Calu3 (cell line): ENCODE results near the gene RIPPLY1. TPM values are rescaled to one million over a fixed set of nuclear protein-coding genes. Genes with fewer than 3 reads are reported as not detected.

Experiments used
- BruUV-seq: library from RNA; stranded (reverse); fragments of 400-500 nt; replicated peaks from 2 replicates; lab custom pipeline; 2021; lab: Mats Ljungman, UMichigan
- CTCF ChIA-PET: fragments of 300-600 bp; sonication (Branson Sonifier 250); formaldehyde crosslinking; loops from one replicate; lab custom pipeline; 2022; ENCODE audit warnings: antibody characterized with exemption; lab: Charles Lee
- DNase-seq: peaks from one replicate; pipeline ENCODE4 v3.0.0; 2022
- H3K27ac Mint-ChIP-seq: one replicate; pipeline ENCODE4 v1.8.0; 2022; ENCODE audit warnings: mixed read lengths; ENCODE audit not compliant: unreplicated experiment
- H3K27me3 Mint-ChIP-seq: one replicate; pipeline ENCODE4 v1.8.0; 2022; ENCODE audit warnings: mixed read lengths; ENCODE audit not compliant: unreplicated experiment
- H3K36me3 Mint-ChIP-seq: one replicate; pipeline ENCODE4 v1.8.0; 2022; ENCODE audit warnings: mild to moderate bottlenecking, moderate library complexity, mixed read lengths; ENCODE audit not compliant: insufficient read depth, unreplicated experiment
- H3K4me1 Mint-ChIP-seq: one replicate; pipeline ENCODE4 v1.8.0; 2022; ENCODE audit warnings: mild to moderate bottlenecking, low read depth, mixed read lengths; ENCODE audit not compliant: unreplicated experiment
- H3K4me3 Mint-ChIP-seq: one replicate; pipeline ENCODE4 v1.8.0; 2022; ENCODE audit warnings: mild to moderate bottlenecking, low read depth, moderate library complexity, mixed read lengths; ENCODE audit not compliant: unreplicated experiment
- H3K9me3 Mint-ChIP-seq: one replicate; pipeline ENCODE4 v1.8.0; 2022; ENCODE audit warnings: low read depth, mixed read lengths; ENCODE audit not compliant: unreplicated experiment
- CTCF ChIP-seq: fragments of 200-600 bp; IDR thresholded peaks from one replicate; pipeline ENCODE4 v1.8.0; 2022; ENCODE audit warnings: antibody characterized with exemption; ENCODE audit not compliant: unreplicated experiment
- intact Hi-C: fragments of 100-400 bp; cut with micrococcal nuclease; formaldehyde crosslinking; loops from one replicate; pipeline ENCODE4 v1.10.0; 2022; ENCODE audit not compliant: unreplicated experiment
- total RNA-seq: library from RNA; stranded (reverse); gene quantifications from 2 replicates; pipeline ENCODE4 v1.2.3, GENCODE V29; 2022

Gene RIPPLY1
- total RNA-seq, 1 experiment from 2014 or later = 0.31 TPM

DNA sequence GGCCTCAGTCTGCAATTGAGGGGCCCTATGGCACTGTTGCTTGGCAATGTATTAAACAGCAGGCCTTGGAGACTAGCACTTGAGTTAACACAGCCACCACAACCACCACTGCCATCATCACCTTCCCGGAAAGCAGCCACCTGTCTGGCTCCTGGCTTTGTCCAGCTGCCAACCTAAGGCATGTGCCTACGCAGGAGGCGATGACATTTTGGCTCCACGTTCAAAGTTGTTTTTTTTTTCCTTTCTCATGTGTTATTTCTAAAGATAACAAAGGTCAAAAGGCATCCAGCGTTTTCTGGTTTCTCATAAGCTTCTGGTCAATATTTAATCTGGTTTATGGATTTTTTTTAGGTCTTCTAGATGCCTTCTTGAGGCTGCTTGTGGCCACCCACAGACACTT, 24.6 kb upstream of the RIPPLY1 start:
- CTCF ChIA-PET = interaction anchor here (0.7 to 1.2 kb wide), 3 partner anchors 22 to 29 kb away, joined by 4 to 5 read pairs (median 4); no protein-coding TSS in a partner anchor
- no TSS peak for BruUV-seq
- intact Hi-C loops = no loop called here
- no peak for TF ChIP-seq CTCF
- Mint-ChIP-seq H3K4me1 (peaks cover 35% of the 10 kb centered on the region), H3K27me3 (no peaks in the 10 kb centered on the region), H3K27ac (peak overlapping the region; percentile 43), H3K36me3 (peaks cover 12% of the 10 kb centered on the region), H3K4me3 (no peak overlapping the region), H3K9me3 (no peaks in the 10 kb centered on the region)
- peak; percentile 68 for DNase-seq

DNA sequence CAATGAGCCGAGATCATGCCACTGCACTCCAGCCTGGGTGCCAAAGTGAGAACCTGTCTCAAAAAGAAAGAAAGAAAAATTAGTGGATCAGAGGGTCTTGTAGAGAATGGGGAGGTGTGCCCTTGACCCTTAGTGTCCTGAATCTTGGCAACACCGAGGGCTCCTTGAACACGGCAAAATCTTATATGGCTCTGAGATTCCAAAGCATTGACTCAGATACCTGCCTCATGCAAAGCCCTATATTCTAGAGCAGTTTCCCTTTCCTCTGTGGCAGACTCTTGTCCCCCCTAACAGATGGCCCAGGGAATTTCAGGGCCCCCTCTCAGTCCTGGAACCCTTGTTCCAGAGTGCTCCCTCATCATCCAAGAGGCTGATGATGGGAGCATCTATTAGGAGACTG, 23.9 kb upstream of the RIPPLY1 start:
- no peaks in the 10 kb centered on the region for H3K27me3 Mint-ChIP-seq

DNA sequence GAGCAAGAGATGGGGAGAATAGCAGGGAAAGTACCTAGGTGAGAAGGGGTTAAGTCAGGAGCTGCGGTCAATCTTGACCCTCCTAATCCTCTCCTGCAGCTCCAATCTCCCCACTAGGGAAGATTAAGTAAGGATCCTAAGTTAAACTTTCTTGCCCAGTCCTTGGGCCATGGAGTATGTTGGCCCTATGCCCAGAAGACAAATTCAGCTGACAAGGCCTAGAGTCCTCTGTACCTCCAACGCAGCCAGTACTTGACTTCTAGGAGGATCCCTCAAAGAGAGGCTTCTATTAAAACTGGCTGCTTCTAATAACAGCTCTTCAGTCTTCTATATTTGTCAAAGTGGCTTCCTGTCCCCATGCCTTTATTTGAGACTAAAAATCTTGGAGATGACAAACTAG, 18.5 kb upstream of the RIPPLY1 start:
- no peak overlapping the region for H3K27ac Mint-ChIP-seq
- intact Hi-C loops = no loop called here
- DNase-seq = no peak
- H3K27me3 Mint-ChIP-seq = no peaks in the 10 kb centered on the region
- no TSS peak for BruUV-seq
- peaks cover 9% of the 10 kb centered on the region for H3K36me3 Mint-ChIP-seq
- H3K4me3 Mint-ChIP-seq = no peak overlapping the region
- TF ChIP-seq CTCF = no peak
- peaks cover 20% of the 10 kb centered on the region for H3K4me1 Mint-ChIP-seq
- CTCF ChIA-PET = no interaction called here
- no peaks in the 10 kb centered on the region for H3K9me3 Mint-ChIP-seq

More for the DNA sequence above, 23.9 kb upstream of the RIPPLY1 start:
- Mint-ChIP-seq H3K4me1 (peaks cover 28% of the 10 kb centered on the region), H3K9me3 (no peaks in the 10 kb centered on the region), H3K27ac (peak overlapping the region; percentile 43), H3K36me3 (peaks cover 5% of the 10 kb centered on the region), H3K4me3 (no peak overlapping the region)
- no TSS peak for BruUV-seq
- intact Hi-C loops = no loop called here
- TF ChIP-seq CTCF = no peak
- CTCF ChIA-PET = no interaction called here
- DNase-seq = no peak

DNA sequence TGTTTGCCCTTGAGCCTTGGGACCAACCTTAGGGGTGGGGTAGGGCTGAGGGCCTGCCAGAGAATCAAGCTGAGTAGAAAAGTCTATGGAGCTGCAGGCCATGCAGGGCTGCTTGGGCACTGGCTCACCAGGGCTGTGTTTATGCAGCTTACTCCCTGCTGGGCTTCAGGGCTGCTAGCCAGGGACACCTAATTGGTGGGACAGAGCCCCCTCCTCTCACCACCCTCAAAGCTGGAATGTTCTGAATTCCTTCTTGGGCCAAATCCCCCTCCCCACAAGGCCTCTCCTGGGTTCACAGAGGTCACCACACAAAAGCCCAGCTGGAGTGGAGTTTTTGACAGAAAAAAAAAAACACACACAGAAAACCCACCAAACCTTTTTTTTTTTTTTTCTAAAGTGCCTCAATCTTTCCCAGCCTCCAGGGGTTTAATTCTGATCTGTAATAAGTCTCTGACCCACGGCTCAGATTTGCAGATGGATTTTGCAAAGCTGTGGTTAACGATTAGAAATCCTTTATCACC, 16.9 kb upstream of the RIPPLY1 start, which contains the start of gene CLDN2:
TSS of gene CLDN2 (plus strand) at position 471 of the 521 bp plus-strand sequence. CDS start 7,827 bp downstream, outside the sequence.
- Mint-ChIP-seq H3K27me3 (no peaks in the 10 kb centered on the region), H3K27ac (no peak within 1 kb of the TSS), H3K9me3 (no peaks in the 10 kb centered on the region), H3K4me3 (no peak within 1 kb of the TSS), H3K36me3 (peaks cover 13% of the 10 kb centered on the region), H3K4me1 (peaks cover 37% of the 10 kb centered on the region)
- no peak for DNase-seq
- CTCF ChIA-PET = interaction anchor here (0.8 kb wide), 1 partner anchor 13 kb away, joined by 9 read pairs; no protein-coding TSS in a partner anchor
- no peak for TF ChIP-seq CTCF
- no TSS peak for BruUV-seq
- intact Hi-C loops = loop anchor here (2.0 kb wide), 1 partner anchor 13 kb away; no protein-coding TSS in a partner anchor
